AG04450 (cell line): ENCODE results near the gene FOXS1. TPM values are rescaled to one million over a fixed set of nuclear protein-coding genes. Genes with fewer than 3 reads are reported as not detected.
"Not testable (repeated sequence)": the region's sequence is repeated elsewhere in the genome, so short reads cannot be mapped to it uniquely, and the experiment has no call there.

Source experiments
- CTCF ChIA-PET: fragments of 300-600, 350-600 bp; formaldehyde crosslinking; extraction: SDS; loops from one replicate; lab custom pipeline; 2022; ENCODE audit warnings: antibody characterized with exemption, inconsistent platforms; lab: Charles Lee
- POLR2A ChIA-PET: fragments of 350-600 bp; formaldehyde crosslinking; extraction: SDS; loops from one replicate; lab custom pipeline; 2021; ENCODE audit warnings: antibody characterized with exemption, inconsistent platforms; lab: Yijun Ruan, JAX
- DNase-seq: peaks from one replicate; pipeline ENCODE4 v3.0.0-alpha.2; 2011; ENCODE audit warnings: low read depth, low spot score
- H3K27ac ChIP-seq: one replicate; pipeline ENCODE4 v1.5.1; 2012; ENCODE audit warnings: low read depth, low read length, control low read depth
- H3K27me3 ChIP-seq: one replicate; pipeline ENCODE4 v1.6.0; 2012; ENCODE audit warnings: low read length; ENCODE audit not compliant: control insufficient read depth, insufficient read depth
- H3K4me3 ChIP-seq: 2 replicates; pipeline ENCODE4 v1.5.1; 2011; ENCODE audit warnings: mild to moderate bottlenecking, low read depth, low read length, control low read depth
- H3K9me3 ChIP-seq: 2 replicates; pipeline ENCODE4 v1.5.1; 2012; ENCODE audit warnings: low read length; ENCODE audit not compliant: control insufficient read depth, insufficient read depth
- polyA plus RNA-seq: library from polyadenylated mRNA; depleted of rRNA; stranded (reverse); fragments of >200 nt; gene quantifications from 2 replicates; pipeline ENCODE4 v1.2.3, GENCODE V29; 2011
- TF ChIP-seq, protein P1 (sequence below): IDR thresholded peaks from 2 replicates; pipeline ENCODE4 v1.5.1; 2011; ENCODE audit warnings: low read depth, low read length, control low read depth, inconsistent platforms

Gene FOXS1
- polyA plus RNA-seq, 1 experiment: not detected

DNA sequence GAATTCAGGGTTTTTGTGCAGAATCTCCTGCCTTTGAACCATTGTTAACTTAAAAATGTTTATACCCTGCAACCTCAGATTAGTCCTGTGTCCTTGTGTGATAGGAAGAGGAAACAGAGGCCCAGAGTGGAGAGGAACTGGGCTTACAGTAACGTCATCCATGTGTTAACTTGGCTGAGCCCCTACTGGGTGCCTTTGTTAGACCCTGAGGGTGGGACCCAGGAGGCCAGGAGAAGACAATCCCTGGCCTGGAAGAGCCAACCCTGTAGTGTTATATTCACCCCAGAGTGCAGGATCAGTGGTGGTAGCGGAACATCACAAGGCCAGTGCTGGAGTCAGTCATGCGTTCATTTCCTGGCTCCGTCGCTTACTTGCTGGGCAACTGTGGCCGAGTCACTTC is 15.7 kb downstream of the FOXS1 start:
- Histone ChIP-seq H3K27me3 (peaks cover 6% of the 10 kb centered on the region), H3K27ac (no peak overlapping the region), H3K9me3 (no peaks in the 10 kb centered on the region), H3K4me3 (no peak overlapping the region)
- ChIA-PET POLR2A (no interaction called here), CTCF (interaction anchor here (1.9 kb wide), 1 partner anchor 23 kb away, joined by 10 read pairs; no protein-coding TSS in a partner anchor)
- DNase-seq: no peak
- TF ChIP-seq, protein P1, sequence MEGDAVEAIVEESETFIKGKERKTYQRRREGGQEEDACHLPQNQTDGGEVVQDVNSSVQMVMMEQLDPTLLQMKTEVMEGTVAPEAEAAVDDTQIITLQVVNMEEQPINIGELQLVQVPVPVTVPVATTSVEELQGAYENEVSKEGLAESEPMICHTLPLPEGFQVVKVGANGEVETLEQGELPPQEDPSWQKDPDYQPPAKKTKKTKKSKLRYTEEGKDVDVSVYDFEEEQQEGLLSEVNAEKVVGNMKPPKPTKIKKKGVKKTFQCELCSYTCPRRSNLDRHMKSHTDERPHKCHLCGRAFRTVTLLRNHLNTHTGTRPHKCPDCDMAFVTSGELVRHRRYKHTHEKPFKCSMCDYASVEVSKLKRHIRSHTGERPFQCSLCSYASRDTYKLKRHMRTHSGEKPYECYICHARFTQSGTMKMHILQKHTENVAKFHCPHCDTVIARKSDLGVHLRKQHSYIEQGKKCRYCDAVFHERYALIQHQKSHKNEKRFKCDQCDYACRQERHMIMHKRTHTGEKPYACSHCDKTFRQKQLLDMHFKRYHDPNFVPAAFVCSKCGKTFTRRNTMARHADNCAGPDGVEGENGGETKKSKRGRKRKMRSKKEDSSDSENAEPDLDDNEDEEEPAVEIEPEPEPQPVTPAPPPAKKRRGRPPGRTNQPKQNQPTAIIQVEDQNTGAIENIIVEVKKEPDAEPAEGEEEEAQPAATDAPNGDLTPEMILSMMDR: no peak

DNA sequence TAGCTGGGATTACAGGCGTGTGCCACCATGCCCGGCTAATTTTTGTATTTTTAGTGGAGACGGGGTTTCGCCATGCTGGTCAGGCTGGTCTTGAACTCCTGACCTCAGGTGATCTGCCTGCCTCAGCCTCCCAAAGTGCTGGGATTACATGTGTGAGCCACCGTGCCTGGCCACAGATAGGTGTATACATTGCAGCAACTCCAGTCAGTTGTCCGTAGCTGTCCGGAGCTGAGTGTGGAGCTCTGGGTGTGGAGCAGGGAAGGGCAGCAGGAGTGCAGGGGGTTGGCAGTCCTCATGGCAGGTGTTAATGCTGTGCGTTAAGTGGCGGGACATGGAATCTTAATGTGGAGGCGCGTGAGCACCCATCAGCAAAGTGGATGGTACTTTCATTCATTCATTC is 17.4 kb downstream of the FOXS1 start:
- H3K9me3 ChIP-seq, CTCF ChIA-PET, H3K27me3 ChIP-seq, POLR2A ChIA-PET, DNase-seq, H3K4me3 ChIP-seq, H3K27ac ChIP-seq: not testable (repeated sequence)

DNA sequence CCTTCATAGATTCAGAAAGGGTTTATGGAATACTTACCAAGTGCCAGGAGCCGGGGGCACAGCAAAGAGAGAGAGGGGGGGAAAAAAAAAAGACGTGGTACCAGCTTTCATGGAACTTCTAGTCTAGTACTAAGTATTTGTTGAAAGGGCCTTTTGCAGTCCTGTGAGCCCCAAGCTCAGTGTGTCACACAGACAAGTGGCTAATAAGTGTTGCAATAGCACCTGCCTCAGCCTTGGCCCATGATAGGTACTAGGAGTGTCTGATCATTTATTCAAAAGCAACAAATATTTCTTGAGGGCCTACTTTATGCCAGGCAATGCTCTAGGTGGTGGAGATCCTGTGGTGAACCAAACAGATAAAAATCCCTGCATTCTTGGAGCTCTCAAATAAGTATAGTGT is 18.3 kb downstream of the FOXS1 start:
- H3K4me3 ChIP-seq: no peak overlapping the region
- TF ChIP-seq, protein P1: no peak
- POLR2A ChIA-PET: interaction anchor here (0.6 to 0.8 kb wide), 2 partner anchors 123 to 125 kb away, joined by 3 read pairs; partner anchors contain the start of gene PDRG1
- no peak overlapping the region for H3K27ac ChIP-seq
- peaks cover 6% of the 10 kb centered on the region for H3K27me3 ChIP-seq
- CTCF ChIA-PET: interaction anchor here (1.5 to 6.7 kb wide), 2 partner anchors 11 to 204 kb away, joined by 3 to 73 read pairs; no protein-coding TSS in a partner anchor
- no peaks in the 10 kb centered on the region for H3K9me3 ChIP-seq
- no peak for DNase-seq

DNA sequence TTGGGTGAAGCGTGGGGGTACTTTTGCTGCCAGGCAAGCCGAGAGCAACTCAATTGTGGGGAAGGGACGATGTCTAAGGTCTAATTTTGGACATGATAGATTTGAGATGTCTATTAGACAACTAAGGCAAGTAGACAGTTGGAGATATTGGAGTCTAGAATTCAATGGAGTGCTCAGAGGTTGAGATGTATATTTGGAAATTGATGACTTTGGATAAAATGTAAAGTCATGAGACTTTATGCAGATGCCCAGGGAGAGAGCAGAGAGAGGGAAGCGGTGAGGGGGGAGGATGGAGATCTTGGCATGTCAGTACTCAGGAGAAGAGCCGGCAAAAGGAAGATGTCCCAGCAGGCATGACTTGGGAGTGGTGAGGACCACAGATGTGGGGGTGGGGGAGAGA is 19.3 kb downstream of the FOXS1 start:
- Histone ChIP-seq H3K27ac (no peak overlapping the region), H3K9me3 (no peaks in the 10 kb centered on the region), H3K4me3 (no peak overlapping the region), H3K27me3 (peaks cover 4% of the 10 kb centered on the region)
- POLR2A ChIA-PET: no interaction called here
- no peak for DNase-seq
- CTCF ChIA-PET: interaction anchor here (1.5 to 6.7 kb wide), 2 partner anchors 12 to 205 kb away, joined by 3 to 73 read pairs; no protein-coding TSS in a partner anchor
- TF ChIP-seq, protein P1: no peak

DNA sequence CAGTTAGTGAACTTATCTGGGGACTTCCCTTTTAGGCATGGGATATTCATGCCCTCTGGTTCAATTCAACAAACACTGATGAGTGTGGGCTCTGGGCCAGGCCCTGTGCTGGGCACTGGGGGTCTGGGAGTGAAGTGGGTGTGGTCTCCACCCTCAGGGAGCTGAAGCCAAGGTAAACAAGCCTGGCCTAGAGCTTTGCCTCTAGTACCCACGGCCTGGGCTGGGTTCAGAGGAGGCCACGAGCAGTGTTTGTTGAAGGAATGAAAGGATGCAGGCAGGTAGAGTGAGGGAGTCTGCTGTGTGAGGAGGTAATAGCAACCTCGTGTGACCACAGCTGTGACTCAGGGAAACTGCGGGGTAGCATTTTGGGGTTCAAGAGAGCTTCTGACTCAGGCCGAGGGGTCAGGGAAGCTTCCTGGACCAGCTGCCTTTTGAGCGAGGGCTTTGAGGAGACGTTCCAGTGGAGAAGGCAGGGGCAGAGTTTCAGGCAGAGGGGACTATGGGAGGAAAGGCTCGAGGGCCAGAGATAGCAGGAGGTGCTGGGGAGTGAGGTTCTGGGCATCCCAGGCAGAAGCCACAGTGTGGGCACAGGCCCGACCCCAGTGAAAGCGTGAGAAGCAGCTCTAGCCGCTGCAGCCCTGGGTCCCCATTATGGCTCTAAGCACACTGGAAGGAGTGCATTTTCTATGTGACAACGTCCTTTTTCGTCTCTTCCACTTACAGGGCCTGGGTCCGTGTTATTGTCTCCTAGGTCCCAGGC is 20.7 kb downstream of the FOXS1 start:
- CTCF ChIA-PET: interaction anchor here (1.3 to 6.7 kb wide), 6 partner anchors 20 to 206 kb away, joined by 3 to 73 read pairs (median 14); partner anchors contain the start of genes FOXS1 and PDRG1
- POLR2A ChIA-PET: no interaction called here
- Histone ChIP-seq H3K27me3 (peaks cover 4% of the 10 kb centered on the region), H3K4me3 (no peak overlapping the region), H3K27ac (no peak overlapping the region), H3K9me3 (no peaks in the 10 kb centered on the region)
- DNase-seq: no peak
- TF ChIP-seq, protein P1: no peak
